Peyer's patch (tissue), 4 donors: ENCODE measurements around the gene NFS1.

Experiments
- POLR2A ChIP-seq, 2 donors: fragments of 450-650 bp; IDR thresholded peaks; one replicate each; pipeline ENCODE4 v1.5.1; 2017; ENCODE audit warnings: antibody characterized with exemption in 2 of 2, mild to moderate bottlenecking in 2 of 2, moderate library complexity in 2 of 2
- TF ChIP-seq, protein P1 (sequence below), 6 experiments: fragments of 450-650 bp in 4 of 6; fragments of 200-600 bp in 2 of 6; sonication (generic) in 1 of 6; IDR thresholded peaks; one replicate each; pipeline ENCODE4 v1.5.1; 2017 to 2019; ENCODE audit warnings: antibody characterized with exemption in 6 of 6, mild to moderate bottlenecking in 3 of 6, moderate library complexity in 1 of 6

- TF ChIP-seq, protein P1, sequence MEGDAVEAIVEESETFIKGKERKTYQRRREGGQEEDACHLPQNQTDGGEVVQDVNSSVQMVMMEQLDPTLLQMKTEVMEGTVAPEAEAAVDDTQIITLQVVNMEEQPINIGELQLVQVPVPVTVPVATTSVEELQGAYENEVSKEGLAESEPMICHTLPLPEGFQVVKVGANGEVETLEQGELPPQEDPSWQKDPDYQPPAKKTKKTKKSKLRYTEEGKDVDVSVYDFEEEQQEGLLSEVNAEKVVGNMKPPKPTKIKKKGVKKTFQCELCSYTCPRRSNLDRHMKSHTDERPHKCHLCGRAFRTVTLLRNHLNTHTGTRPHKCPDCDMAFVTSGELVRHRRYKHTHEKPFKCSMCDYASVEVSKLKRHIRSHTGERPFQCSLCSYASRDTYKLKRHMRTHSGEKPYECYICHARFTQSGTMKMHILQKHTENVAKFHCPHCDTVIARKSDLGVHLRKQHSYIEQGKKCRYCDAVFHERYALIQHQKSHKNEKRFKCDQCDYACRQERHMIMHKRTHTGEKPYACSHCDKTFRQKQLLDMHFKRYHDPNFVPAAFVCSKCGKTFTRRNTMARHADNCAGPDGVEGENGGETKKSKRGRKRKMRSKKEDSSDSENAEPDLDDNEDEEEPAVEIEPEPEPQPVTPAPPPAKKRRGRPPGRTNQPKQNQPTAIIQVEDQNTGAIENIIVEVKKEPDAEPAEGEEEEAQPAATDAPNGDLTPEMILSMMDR (IDR thresholded peaks at IDR 0.05): no peak
- no peak for TF ChIP-seq POLR2A (IDR thresholded peaks at IDR 0.05)
Observed at GRCh38 chr20:35651958-35652357, 47.2 kb downstream of the NFS1 start.
